ENCODE results near the gene UGT1A6. TPM values are rescaled to one million over a fixed set of nuclear protein-coding genes. Genes with fewer than 3 reads are reported as not detected.

Gene UGT1A6
- total and polyA plus RNA-seq, 2 of the 13 experiments (the other 11 are each of a cell fraction or from before 2014, with no cell fraction given) = 0.25 TPM; not detected in 1

GRCh38 chr2:233705911-233706506, 13.3 kb downstream of the UGT1A6 start:
- H3K4me1 ChIP-seq (ENCODE audit: insufficient read depth, low read length) = no peaks in the 10 kb centered on the region
- in situ Hi-C loops (cut with HindIII; ENCODE audit: extremely low pct_ligation_motif_present, low pct_unique_long_range_greater_than_20kb) = no loop called here
- POLR2A ChIA-PET = no interaction called here
- no peak overlapping the region for H3K4me3 ChIP-seq (replicated peaks in 1 of 3; ENCODE audit: insufficient read depth in 1 of 3, low read depth in 2 of 3, low read length in 3 of 3)
- H2AFZ ChIP-seq (ENCODE audit: low read length) = no peak overlapping the region
- ATAC-seq (no peak), FAIRE-seq (no peak), DNase-seq (ENCODE audit: low spot score) (no peak)
- intact Hi-C loops (cut with micrococcal nuclease; ENCODE audit: unreplicated experiment) = no loop called here
- no peaks in the 10 kb centered on the region for H3K27me3 ChIP-seq (ENCODE audit: control insufficient read depth in 1 of 2, insufficient read depth in 2 of 2, low read length in 2 of 2)
- no peak overlapping the region for H3K4me2 ChIP-seq (ENCODE audit: low read depth, low read length)
- TF ChIP-seq ZEB1 (IDR thresholded peaks at IDR 0.05; ENCODE audit: insufficient replicate concordance, low read depth) = no peak
- no peak overlapping the region for H3K9ac ChIP-seq (ENCODE audit: insufficient read depth, low read depth, low read length)
- H3K27ac ChIP-seq (ENCODE audit: extremely low read length, insufficient read depth, low read length) = no peak overlapping the region
- WGBS (ENCODE audit: low lambda C conversion rate) = 41% methylated on average over 4 of the region's 4 CpGs
- no peaks in the 10 kb centered on the region for H4K20me1 ChIP-seq (ENCODE audit: insufficient read depth, low read length)
- H3K9me3 ChIP-seq (ENCODE audit: low read length) = no peaks in the 10 kb centered on the region
- no peaks in the 10 kb centered on the region for H3K36me3 ChIP-seq (replicated peaks in 1 of 2; ENCODE audit: control insufficient read depth in 1 of 2, insufficient read depth in 2 of 2, low read length in 2 of 2)
- no peaks in the 10 kb centered on the region for H3K79me2 ChIP-seq (ENCODE audit: insufficient read depth, low read length)
- BruUV-seq (replicated peaks) = no TSS peak
- CTCF ChIA-PET (ENCODE audit: low intra/inter-chr PET ratio, low total read pairs) = no interaction called here

GRCh38 chr2:233706720-233707119, 14.0 kb downstream of the UGT1A6 start:
- no peak for DNase-seq (ENCODE audit: low spot score)
- BruUV-seq (replicated peaks) = no TSS peak
- Histone ChIP-seq H3K27ac (ENCODE audit: extremely low read length, insufficient read depth, low read length) (no peak overlapping the region), H3K9me3 (ENCODE audit: low read length) (no peaks in the 10 kb centered on the region), H3K36me3 (replicated peaks in 1 of 2; ENCODE audit: control insufficient read depth in 1 of 2, insufficient read depth in 2 of 2, low read length in 2 of 2) (no peaks in the 10 kb centered on the region), H3K4me3 (replicated peaks in 1 of 3; ENCODE audit: insufficient read depth in 1 of 3, low read depth in 2 of 3, low read length in 3 of 3) (no peak overlapping the region), H4K20me1 (ENCODE audit: insufficient read depth, low read length) (no peaks in the 10 kb centered on the region), H3K9ac (ENCODE audit: insufficient read depth, low read depth, low read length) (no peak overlapping the region), H3K4me1 (ENCODE audit: insufficient read depth, low read length) (no peaks in the 10 kb centered on the region), H3K4me2 (ENCODE audit: low read depth, low read length) (no peak overlapping the region), H3K79me2 (ENCODE audit: insufficient read depth, low read length) (no peaks in the 10 kb centered on the region), H2AFZ (ENCODE audit: low read length) (no peak overlapping the region), H3K27me3 (ENCODE audit: control insufficient read depth in 1 of 2, insufficient read depth in 2 of 2, low read length in 2 of 2) (no peaks in the 10 kb centered on the region)
- POLR2A ChIA-PET = no interaction called here
- ATAC-seq = no peak
- WGBS (ENCODE audit: low lambda C conversion rate) = 33% methylated on average over 1 of the region's 1 CpG
- in situ Hi-C loops (cut with HindIII; ENCODE audit: extremely low pct_ligation_motif_present, low pct_unique_long_range_greater_than_20kb) = no loop called here
- no peak for FAIRE-seq
- intact Hi-C loops (cut with micrococcal nuclease; ENCODE audit: unreplicated experiment) = no loop called here
- CTCF ChIA-PET (ENCODE audit: low intra/inter-chr PET ratio, low total read pairs) = no interaction called here
- TF ChIP-seq CREBL2 (CRISPR knock-in tag; IDR thresholded peaks at IDR 0.05; ENCODE audit: borderline replicate concordance) (no peak), CC2D1A (CRISPR knock-in tag; IDR thresholded peaks at IDR 0.05) (no peak), ZBTB39 (CRISPR knock-in tag; IDR thresholded peaks at IDR 0.05) (no peak), E2F5 (CRISPR knock-in tag; conservative IDR thresholded peaks at IDR 0.05) (no peak), THAP7 (CRISPR knock-in tag; IDR thresholded peaks at IDR 0.05) (no peak), MTA1 (CRISPR knock-in tag; IDR thresholded peaks at IDR 0.05; ENCODE audit: borderline replicate concordance) (no peak), ZNF773 (CRISPR knock-in tag; IDR thresholded peaks at IDR 0.05; ENCODE audit: borderline replicate concordance) (no peak), ZBTB20 (CRISPR knock-in tag; IDR thresholded peaks at IDR 0.05; ENCODE audit: borderline replicate concordance, low read depth) (no peak), ZNF703 (CRISPR knock-in tag; IDR thresholded peaks at IDR 0.05; ENCODE audit: borderline replicate concordance) (no peak), ADNP (CRISPR knock-in tag; IDR thresholded peaks at IDR 0.05) (no peak), ZFP91 (CRISPR knock-in tag; IDR thresholded peaks at IDR 0.05; ENCODE audit: borderline replicate concordance) (no peak)

Measured in HepG2 (cell line).